Dendritic cell treated with granulocyte-macrophage colony-stimulating factor and Interleukin-4, amounts not matched to agents 40 ng/mL and 50 ng/mL, for 4 days (primary cell): ENCODE measurements around the gene SLFN14.
"Not testable (repeated sequence)": the region's sequence is repeated elsewhere in the genome, so short reads cannot be mapped to it uniquely, and the experiment has no call there.

ENCODE experiments used
- H3K27ac Mint-ChIP-seq: one replicate; pipeline ENCODE4 v1.8.0; 2022; ENCODE audit warnings: mild to moderate bottlenecking, mixed read lengths
- H3K27me3 Mint-ChIP-seq: one replicate; pipeline ENCODE4 v1.8.0; 2022; ENCODE audit warnings: mild to moderate bottlenecking, mixed read lengths
- H3K36me3 Mint-ChIP-seq: one replicate; pipeline ENCODE4 v1.8.0; 2022; ENCODE audit warnings: low read depth, mixed read lengths
- H3K4me1 Mint-ChIP-seq: one replicate; pipeline ENCODE4 v1.8.0; 2022; ENCODE audit warnings: low read depth, mixed read lengths
- H3K4me3 Mint-ChIP-seq: one replicate; pipeline ENCODE4 v1.8.0; 2022; ENCODE audit warnings: mild to moderate bottlenecking, moderate library complexity, mixed read lengths
- H3K9me3 Mint-ChIP-seq: one replicate; pipeline ENCODE4 v1.8.0; 2022; ENCODE audit warnings: mixed read lengths
- intact Hi-C: fragments of 100-400 bp; cut with micrococcal nuclease; formaldehyde crosslinking; loops from one replicate; pipeline ENCODE4 v1.15.0; 2022

The SLFN14 gene

GRCh38 chr17:35578197-35578928, 17.7 kb upstream of the SLFN14 start, which contains the start of gene PEX12:
Gene PEX12 (minus strand): TSS chr17:35578571. CDS start chr17:35578021, 550 bp downstream.
- Mint-ChIP-seq H3K4me1 (peaks cover 13% of the 10 kb centered on the region), H3K27ac (peak within 1 kb of the TSS; percentile 80), H3K4me3 (peak within 1 kb of the TSS; percentile 80), H3K27me3 (peaks cover 4% of the 10 kb centered on the region), H3K9me3 (no peaks in the 10 kb centered on the region), H3K36me3 (peaks cover 35% of the 10 kb centered on the region)
- intact Hi-C loops, result loop anchor here (5.0 kb wide), 1 partner anchor 36 kb away; no protein-coding TSS in a partner anchor

GRCh38 chr17:35577830-35578196, 17.2 kb upstream of the SLFN14 start:
- H3K27me3 Mint-ChIP-seq, result peaks cover 3% of the 10 kb centered on the region
- H3K27ac Mint-ChIP-seq, result peak overlapping the region; percentile 80
- intact Hi-C loops, result loop anchor here (5.0 kb wide), 1 partner anchor 36 kb away; no protein-coding TSS in a partner anchor
- peaks cover 38% of the 10 kb centered on the region for H3K36me3 Mint-ChIP-seq
- no peaks in the 10 kb centered on the region for H3K9me3 Mint-ChIP-seq
- peak overlapping the region; percentile 80 for H3K4me3 Mint-ChIP-seq
- H3K4me1 Mint-ChIP-seq, result peaks cover 13% of the 10 kb centered on the region

- H3K36me3 Mint-ChIP-seq, result peaks cover 44% of the 10 kb centered on the region
- H3K4me3 Mint-ChIP-seq, result no peak overlapping the region
- H3K27ac Mint-ChIP-seq, result no peak overlapping the region
- intact Hi-C loops, result loop anchor here (5.0 kb wide), 1 partner anchor 33 kb away; no protein-coding TSS in a partner anchor
- H3K4me1 Mint-ChIP-seq, result peaks cover 16% of the 10 kb centered on the region
- H3K27me3 Mint-ChIP-seq, result no peaks in the 10 kb centered on the region
- no peaks in the 10 kb centered on the region for H3K9me3 Mint-ChIP-seq
These were observed 15.1 kb upstream of the SLFN14 start for GRCh38 chr17:35575759-35576158.

GRCh38 chr17:35569405-35569804, 8.8 kb upstream of the SLFN14 start:
- Mint-ChIP-seq H3K36me3 (peaks cover 32% of the 10 kb centered on the region), H3K27ac (no peak overlapping the region), H3K9me3 (no peaks in the 10 kb centered on the region), H3K27me3 (peaks cover 13% of the 10 kb centered on the region), H3K4me1 (peaks cover 35% of the 10 kb centered on the region), H3K4me3 (peak overlapping the region; percentile 17)
- intact Hi-C loops, result no loop called here

- H3K4me3 Mint-ChIP-seq, result peak overlapping the region; percentile 88
- H3K27me3 Mint-ChIP-seq, result peaks cover 13% of the 10 kb centered on the region
- peaks cover 35% of the 10 kb centered on the region for H3K4me1 Mint-ChIP-seq
- intact Hi-C loops, result no loop called here
- peak overlapping the region; percentile 90 for H3K27ac Mint-ChIP-seq
- H3K36me3 Mint-ChIP-seq, result peaks cover 24% of the 10 kb centered on the region
- H3K9me3 Mint-ChIP-seq, result no peaks in the 10 kb centered on the region
These were observed 7.9 kb upstream of the SLFN14 start for GRCh38 chr17:35568561-35568960.

- no peaks in the 10 kb centered on the region for H3K9me3 Mint-ChIP-seq
- peak overlapping the region; percentile 88 for H3K4me3 Mint-ChIP-seq
- peaks cover 13% of the 10 kb centered on the region for H3K36me3 Mint-ChIP-seq
- H3K27me3 Mint-ChIP-seq, result peaks cover 13% of the 10 kb centered on the region
- H3K27ac Mint-ChIP-seq, result peak overlapping the region; percentile 90
- H3K4me1 Mint-ChIP-seq, result peaks cover 35% of the 10 kb centered on the region
- intact Hi-C loops, result no loop called here
These were observed 6.3 kb upstream of the SLFN14 start for GRCh38 chr17:35566968-35567367.

GRCh38 chr17:35563181-35563580, 2.6 kb upstream of the SLFN14 start:
- H3K9me3 Mint-ChIP-seq, H3K4me3 Mint-ChIP-seq, H3K36me3 Mint-ChIP-seq, H3K27ac Mint-ChIP-seq, intact Hi-C loops: not testable (repeated sequence)
- H3K4me1 Mint-ChIP-seq, result peaks cover 19% of the 10 kb centered on the region
- H3K27me3 Mint-ChIP-seq, result peaks cover 13% of the 10 kb centered on the region

- H3K36me3 Mint-ChIP-seq, result no peaks in the 10 kb centered on the region
- H3K27me3 Mint-ChIP-seq, result peaks cover 2% of the 10 kb centered on the region
- no peak overlapping the region for H3K4me3 Mint-ChIP-seq
- H3K27ac Mint-ChIP-seq, result no peak overlapping the region
- intact Hi-C loops, result no loop called here
- peaks cover 28% of the 10 kb centered on the region for H3K4me1 Mint-ChIP-seq
- H3K9me3 Mint-ChIP-seq, result no peaks in the 10 kb centered on the region
These were observed 966 bp downstream of the SLFN14 start for GRCh38 chr17:35559495-35560210.

GRCh38 chr17:35557353-35557752, 3.3 kb downstream of the SLFN14 start:
- Mint-ChIP-seq H3K4me3 (no peak overlapping the region), H3K36me3 (no peaks in the 10 kb centered on the region), H3K9me3 (no peaks in the 10 kb centered on the region), H3K27ac (peak overlapping the region; percentile 20), H3K4me1 (peaks cover 28% of the 10 kb centered on the region), H3K27me3 (peaks cover 13% of the 10 kb centered on the region)
- intact Hi-C loops, result no loop called here

GRCh38 chr17:35555691-35556090, 4.9 kb downstream of the SLFN14 start:
- Mint-ChIP-seq H3K9me3 (no peaks in the 10 kb centered on the region), H3K27me3 (peaks cover 22% of the 10 kb centered on the region), H3K27ac (no peak overlapping the region), H3K4me3 (no peak overlapping the region), H3K36me3 (no peaks in the 10 kb centered on the region), H3K4me1 (peaks cover 24% of the 10 kb centered on the region)
- intact Hi-C loops, result no loop called here

- intact Hi-C loops, result no loop called here
These were observed 6.0 kb downstream of the SLFN14 start for GRCh38 chr17:35554668-35555067.

GRCh38 chr17:35553310-35553709, 7.3 kb downstream of the SLFN14 start:
- Mint-ChIP-seq H3K36me3 (no peaks in the 10 kb centered on the region), H3K27me3 (peaks cover 31% of the 10 kb centered on the region), H3K4me3 (no peak overlapping the region), H3K4me1 (peaks cover 21% of the 10 kb centered on the region), H3K9me3 (no peaks in the 10 kb centered on the region), H3K27ac (no peak overlapping the region)
- intact Hi-C loops, result no loop called here

More at GRCh38 chr17:35554668-35555067, 6.0 kb downstream of the SLFN14 start:
- H3K4me1 Mint-ChIP-seq, result peaks cover 22% of the 10 kb centered on the region
- peaks cover 27% of the 10 kb centered on the region for H3K27me3 Mint-ChIP-seq
- H3K36me3 Mint-ChIP-seq, result no peaks in the 10 kb centered on the region
- H3K4me3 Mint-ChIP-seq, result no peak overlapping the region
- no peaks in the 10 kb centered on the region for H3K9me3 Mint-ChIP-seq
- H3K27ac Mint-ChIP-seq, result no peak overlapping the region

- Mint-ChIP-seq H3K4me3 (no peak overlapping the region), H3K9me3 (no peaks in the 10 kb centered on the region), H3K27ac (no peak overlapping the region), H3K36me3 (no peaks in the 10 kb centered on the region), H3K4me1 (peaks cover 34% of the 10 kb centered on the region), H3K27me3 (peaks cover 30% of the 10 kb centered on the region)
- intact Hi-C loops, result no loop called here
These were observed 11.6 kb downstream of the SLFN14 start for GRCh38 chr17:35548978-35549377.

GRCh38 chr17:35548208-35548810, 12.3 kb downstream of the SLFN14 start:
- peak overlapping the region; percentile 59 for H3K27ac Mint-ChIP-seq
- peaks cover 25% of the 10 kb centered on the region for H3K27me3 Mint-ChIP-seq
- intact Hi-C loops, result no loop called here
- no peaks in the 10 kb centered on the region for H3K9me3 Mint-ChIP-seq
- H3K4me1 Mint-ChIP-seq, result peaks cover 34% of the 10 kb centered on the region
- no peak overlapping the region for H3K4me3 Mint-ChIP-seq
- H3K36me3 Mint-ChIP-seq, result no peaks in the 10 kb centered on the region
